Measurements from ENCODE around the gene DPP6.
"Not testable (repeated sequence)": the region's sequence is repeated elsewhere in the genome, so short reads cannot be mapped to it uniquely, and the experiment has no call there.

Gene DPP6

DNA sequence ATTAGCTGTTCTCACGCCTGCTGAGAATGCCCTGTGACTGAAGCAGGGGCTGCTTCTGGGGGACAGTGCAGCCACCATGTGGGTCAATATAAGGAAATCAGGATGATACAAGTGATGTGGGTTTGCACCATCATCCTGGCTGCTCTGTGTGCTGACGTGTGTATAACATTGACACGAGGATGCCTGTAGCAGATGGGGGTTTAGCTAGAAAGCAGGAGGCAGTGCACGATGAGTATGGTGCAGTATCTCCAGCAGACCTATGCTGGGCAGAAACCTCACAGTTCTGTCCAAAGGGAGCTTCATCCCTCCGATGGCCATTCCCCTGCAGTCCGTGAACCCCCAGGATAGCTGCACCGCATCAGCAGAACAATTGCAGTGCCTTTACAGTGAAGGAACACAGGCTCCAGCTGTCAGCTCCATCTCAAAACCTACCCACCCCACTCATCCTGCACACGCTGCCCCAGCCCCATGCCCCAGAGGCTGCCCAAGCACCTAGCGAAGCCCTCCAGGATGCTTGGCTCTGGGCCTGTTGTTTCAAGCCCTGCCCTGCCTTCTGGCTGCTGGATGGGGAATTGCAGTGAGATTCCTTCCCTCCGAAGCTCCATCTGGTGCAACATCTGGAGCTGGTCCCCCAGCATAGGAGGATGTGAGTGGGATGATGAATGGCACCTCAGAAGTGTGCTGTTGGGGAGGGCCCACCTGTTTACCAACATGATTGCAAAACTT, 96.8 kb downstream of the DPP6 start:
- DNase-seq: not testable (repeated sequence)

DNA sequence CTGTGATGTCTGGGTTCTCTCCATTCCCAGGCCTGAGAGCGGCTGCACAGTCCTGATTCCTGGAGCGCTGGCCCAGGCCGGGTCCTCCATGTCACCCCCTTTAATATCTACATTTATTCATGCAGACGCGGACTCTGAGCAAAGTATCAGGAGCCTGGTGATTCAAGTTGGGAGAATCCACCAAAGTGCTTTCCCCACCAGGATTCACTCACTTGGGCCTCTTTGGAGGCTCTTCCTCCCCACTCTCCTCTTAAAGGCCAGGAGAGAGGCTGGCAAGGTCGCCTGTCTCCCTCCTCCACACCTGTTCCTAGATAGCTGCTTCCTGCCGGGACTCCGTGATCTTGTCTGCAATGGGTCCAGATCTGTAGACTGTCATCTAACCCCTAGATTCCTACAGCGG, 98.5 kb downstream of the DPP6 start:
- not testable (repeated sequence) for DNase-seq

GRCh38 chr7:154151306-154151705, 99.1 kb downstream of the DPP6 start:
- not testable (repeated sequence) for DNase-seq

DNA sequence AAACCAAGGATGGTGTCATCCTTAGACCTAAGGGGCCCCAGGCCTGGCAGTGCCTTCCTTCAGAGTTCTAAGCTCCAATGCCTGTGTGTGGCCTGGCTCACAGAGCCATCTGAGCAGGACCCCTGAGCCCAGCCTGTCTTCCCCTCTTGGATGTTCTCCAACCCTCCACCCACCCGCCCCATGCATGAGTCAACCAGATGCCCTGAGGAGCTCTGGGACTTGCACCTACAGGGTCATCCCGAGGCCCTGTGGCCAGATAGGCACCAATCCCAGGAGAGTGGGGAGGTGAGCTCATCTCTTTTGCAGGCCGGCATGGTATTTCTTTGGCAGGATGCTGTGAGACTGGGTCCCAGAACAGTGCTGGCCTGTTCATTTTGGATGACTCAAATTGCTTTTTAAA, 103.7 kb downstream of the DPP6 start:
- not testable (repeated sequence) for DNase-seq

- DNase-seq: not testable (repeated sequence)
Observed at GRCh38 chr7:154162921-154163320, 110.7 kb downstream of the DPP6 start.

DNA sequence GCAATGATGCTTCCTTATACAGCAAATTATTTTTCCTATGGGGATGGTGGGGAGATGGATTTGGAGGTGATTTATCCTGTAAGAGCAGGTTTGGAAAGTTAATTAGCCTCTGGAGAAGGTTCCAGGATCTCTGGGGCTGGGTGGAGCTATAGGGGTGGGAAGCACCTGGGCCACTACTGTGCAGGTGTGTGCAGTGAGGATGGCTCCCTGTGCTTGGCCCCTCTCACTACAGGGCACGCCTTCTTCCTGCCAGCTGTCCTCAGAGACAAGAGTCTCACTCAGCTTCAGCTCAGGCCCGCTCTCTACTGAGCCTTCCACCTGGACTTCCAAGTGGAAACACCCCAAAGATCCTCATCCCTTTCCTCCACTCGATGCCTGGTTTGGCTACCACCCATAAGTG, 111.4 kb downstream of the DPP6 start:
- DNase-seq: not testable (repeated sequence)

DNA sequence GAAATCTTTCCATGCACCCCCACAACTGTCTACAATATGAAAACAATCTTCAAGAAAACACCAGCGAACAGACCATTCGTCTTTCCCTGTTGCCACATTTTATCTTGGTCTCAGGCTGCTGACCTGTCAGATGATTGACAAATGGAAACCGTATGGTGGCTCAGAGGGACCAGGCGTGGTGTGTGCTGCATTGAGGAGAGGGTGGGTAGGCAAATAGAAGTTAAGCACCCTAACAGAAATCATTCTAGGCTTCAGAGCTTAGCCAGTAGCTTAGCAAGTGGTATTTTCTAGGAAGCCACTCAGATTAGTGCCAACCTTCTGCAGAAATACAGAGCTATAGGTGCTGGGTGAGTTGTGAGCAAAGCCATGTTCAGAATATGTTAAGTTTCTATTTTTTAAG, 114.9 kb downstream of the DPP6 start:
- DNase-seq: no peak

DNA sequence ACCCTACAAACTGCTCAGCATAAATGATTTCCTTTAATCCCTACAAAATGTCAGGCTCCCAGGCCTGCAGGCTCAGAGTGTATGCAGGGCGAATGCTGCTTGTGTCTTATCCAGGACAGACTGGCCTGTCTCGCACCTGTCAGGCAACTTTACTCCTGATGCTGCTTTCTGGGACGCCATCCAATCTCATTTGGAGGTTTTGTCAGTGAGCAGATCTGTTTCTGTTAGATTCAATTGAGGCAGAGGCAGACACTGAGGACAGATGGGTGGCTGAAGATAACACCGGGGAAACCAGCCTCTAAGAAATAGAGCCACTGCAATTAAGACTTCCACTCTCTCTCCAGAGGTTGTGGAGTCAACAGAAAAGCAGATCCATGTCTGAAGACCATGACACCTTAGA, 115.6 kb downstream of the DPP6 start:
- no peak for DNase-seq

DNA sequence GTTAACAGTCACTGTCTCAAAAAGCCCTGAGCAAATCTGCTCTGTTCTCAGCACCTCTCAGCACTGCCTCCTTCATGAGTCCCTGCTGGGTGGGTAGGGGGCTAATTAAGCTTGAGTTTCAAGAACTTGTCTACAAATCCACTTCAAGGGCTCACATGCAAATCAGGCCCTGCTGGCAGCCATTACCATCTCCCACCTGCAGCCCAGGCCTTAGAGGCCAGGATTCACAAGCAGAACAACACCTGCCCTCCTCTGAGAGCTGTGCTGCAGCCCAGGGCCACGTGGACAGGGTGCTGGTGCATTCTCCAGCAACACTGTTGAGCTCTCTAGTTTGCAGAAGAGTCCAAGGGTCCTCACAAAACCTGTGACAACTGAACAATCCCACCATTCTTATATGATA, 119.2 kb downstream of the DPP6 start:
- no peak for DNase-seq

GRCh38 chr7:154172236-154172635, 120.0 kb downstream of the DPP6 start:
- no peak for DNase-seq

- DNase-seq: no peak
Observed at GRCh38 chr7:154177584-154177983, 125.4 kb downstream of the DPP6 start.

DNA sequence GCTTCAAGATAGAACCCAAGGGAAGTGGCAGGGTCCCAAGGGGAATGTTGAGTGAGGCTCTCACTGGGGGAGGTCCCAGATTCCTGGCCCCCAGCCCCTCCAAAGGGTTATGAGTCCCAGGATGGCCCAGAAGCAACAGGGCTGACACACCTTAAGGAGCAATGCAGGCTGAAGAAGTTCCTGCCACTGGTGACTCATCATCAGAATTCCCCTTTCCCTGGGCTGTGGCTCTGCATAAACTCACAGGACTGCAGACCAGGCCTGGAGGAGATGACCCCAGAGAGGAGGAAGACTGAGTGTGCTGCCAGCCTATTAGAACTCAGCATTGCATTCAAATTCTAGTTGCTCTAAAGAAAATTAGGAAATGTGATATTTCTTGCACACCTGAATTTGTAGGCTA, 126.7 kb downstream of the DPP6 start:
- DNase-seq: no peak

- DNase-seq: no peak
Observed at GRCh38 chr7:154183482-154183881, 131.3 kb downstream of the DPP6 start.

GRCh38 chr7:154183946-154184345, 131.7 kb downstream of the DPP6 start:
- DNase-seq: no peak

- no peak for DNase-seq
Observed at GRCh38 chr7:154186811-154187210, 134.6 kb downstream of the DPP6 start.

DNA sequence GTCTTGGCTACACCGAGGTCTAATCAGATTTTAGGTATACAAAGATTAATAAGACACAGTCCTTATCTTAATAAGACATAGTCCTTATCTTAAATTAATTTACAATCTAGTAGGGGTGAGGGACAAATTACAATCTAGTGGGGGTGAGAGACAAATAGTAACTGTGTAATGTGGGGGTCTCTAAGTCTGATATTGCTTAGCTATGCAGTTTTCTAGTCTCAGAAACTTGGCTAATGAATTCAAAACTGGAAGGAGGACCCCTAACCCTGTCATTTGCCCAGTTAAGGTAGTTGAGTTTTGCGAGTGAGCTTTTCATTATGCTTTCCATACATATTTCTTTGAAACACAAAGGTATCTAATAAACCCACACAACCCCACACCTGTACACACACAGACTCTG, 136.1 kb downstream of the DPP6 start:
- no peak for DNase-seq

DNA sequence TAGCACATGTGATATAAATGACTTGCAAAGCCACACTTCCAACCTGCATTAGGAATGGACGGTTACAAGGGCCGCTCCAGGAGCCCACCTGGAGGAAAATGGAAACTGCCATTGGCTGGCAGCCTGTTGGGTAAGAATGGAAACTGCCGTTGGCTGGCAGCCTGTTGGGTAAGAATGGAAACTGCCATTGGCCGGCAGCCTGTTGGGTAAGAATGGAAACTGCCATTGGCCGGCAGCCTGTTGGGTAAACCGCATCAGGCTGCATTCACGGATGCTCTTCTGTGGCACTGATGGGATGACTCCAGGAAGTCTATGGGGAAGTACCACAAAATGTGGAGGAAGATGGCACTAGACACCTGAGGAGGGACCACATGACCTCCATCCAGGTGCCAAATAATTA, 143.1 kb downstream of the DPP6 start:
- DNase-seq: no peak

DNA sequence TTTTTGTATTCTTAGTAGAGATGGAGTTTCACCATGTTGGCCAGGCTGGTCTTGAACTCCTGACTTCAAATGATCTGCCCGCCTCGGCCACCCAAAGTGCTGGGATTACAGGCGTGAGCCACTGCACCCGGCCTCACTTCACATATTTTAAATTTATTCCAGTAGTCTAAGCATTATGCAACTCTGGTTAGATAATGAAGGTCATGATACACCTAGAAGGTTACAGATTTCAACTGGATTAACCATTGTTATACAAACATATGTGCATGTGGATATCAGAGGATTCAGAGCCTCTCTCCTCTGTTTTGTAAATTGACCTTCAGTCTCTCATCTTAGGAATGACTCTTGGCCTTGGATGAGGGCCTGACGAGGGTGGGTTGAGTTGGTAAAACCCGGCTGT, 146.3 kb downstream of the DPP6 start:
- no peak for DNase-seq

GRCh38 chr7:154200241-154200640, 148.0 kb downstream of the DPP6 start:
- DNase-seq: no peak

DNA sequence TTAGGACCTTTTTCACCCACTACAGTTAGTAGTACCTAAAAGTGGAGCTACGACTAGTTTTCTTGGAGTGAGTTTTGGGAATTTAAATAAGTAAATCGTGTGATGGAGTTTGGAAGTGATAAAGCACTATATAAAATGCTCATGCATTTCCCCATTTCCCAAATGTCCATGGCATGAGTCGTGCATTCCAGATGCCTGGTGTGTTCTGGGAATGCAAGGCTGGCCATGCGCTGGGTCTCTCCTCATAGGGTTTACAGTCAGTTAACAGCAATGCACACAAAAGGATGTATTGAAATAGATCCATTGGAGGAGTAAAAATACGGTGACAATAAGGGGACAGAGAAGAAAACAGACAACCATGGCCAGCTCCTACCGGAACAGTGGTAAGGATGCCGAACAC, 149.8 kb downstream of the DPP6 start:
- no peak for DNase-seq

DNA sequence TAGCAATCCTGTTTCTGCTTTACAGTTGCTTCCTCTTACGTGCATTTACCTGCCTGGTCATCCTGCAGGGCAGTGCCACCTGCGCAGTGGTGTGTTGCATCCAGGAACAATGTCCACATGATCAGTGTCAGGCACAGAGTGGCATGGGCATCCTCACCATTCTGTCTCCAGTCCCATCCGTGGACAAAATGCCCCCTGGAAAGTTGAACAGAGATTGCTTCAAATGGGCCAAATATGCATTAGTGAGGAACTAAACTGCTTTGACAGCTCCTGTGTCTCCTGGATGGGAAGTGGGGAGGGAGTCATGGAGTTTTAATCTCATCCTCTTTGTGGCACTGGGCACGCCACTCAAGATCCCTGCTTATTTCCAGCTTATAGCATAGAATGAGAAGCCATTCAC, 151.8 kb downstream of the DPP6 start:
- DNase-seq: no peak

GRCh38 chr7:154212861-154213260, 160.7 kb downstream of the DPP6 start:
- no peak for DNase-seq

DNA sequence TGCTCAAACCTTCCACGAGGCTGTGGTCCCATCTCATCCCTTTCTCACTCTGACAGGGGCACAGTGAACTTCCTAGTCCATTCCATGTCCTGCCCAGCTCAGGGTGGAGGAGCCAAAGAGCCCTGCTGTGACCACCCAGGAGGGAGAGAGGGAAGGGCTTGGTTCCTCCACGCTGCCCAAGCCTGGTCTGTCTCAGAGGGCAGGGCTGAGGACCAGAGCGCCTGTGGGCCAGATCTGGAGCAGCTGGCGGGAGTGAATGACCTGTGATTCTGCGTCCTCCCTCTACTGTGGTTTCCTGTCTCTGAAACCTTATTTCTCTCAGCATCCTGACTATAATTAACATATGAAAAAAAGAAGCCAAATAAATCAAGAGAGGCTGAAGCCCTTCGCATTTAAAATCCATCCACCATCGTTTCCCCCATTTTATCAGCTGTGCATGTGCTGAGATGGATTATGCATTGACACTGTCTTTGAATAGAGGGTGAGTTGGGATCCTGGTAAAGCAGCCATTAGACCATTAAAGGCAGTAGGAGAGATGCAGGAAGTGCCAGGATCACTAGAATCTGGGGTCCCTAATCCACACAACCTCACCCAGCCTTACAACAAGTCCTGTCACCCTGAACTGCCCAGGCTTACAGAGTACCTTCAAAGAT, 165.6 kb downstream of the DPP6 start:
- no peak for DNase-seq

DNA sequence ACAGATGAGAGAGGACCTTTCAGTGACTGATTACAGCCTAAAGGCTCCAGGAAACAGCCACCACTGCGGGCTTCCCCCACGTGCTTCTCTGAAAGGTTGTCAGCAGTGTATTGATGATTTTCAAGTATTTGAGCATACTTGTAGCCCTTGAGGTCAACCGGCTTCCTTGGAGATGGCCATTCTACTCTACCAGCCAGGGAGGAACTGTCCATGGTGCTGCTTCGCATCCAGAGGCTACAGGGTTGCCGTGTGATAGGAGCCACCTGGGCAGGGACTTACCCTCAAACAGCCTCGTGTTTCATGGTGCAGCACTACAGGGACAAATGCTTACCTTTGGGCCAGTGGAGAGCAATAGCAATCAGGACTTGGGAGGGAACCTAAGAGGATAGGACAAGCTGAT, 179.5 kb downstream of the DPP6 start:
- DNase-seq: no peak

GRCh38 chr7:154232700-154233099, 180.5 kb downstream of the DPP6 start:
- DNase-seq: no peak
